Brain microvascular endothelial cell (primary cell): ENCODE measurements around the gene GUSB.
"Not testable (repeated sequence)": the region's sequence is repeated elsewhere in the genome, so short reads cannot be mapped to it uniquely, and the experiment has no call there.

Experiments used
- DNase-seq: peaks from one replicate; pipeline ENCODE4 v3.0.0-alpha.2; 2020
- H3K27ac ChIP-seq: fragments of 250-450 bp; sonication (Bioruptor Pico); 2 replicates; pipeline ENCODE4 v1.5.1; 2020; ENCODE audit warnings: mild to moderate bottlenecking, moderate library complexity
- H3K27me3 ChIP-seq: fragments of 250-450 bp; sonication (Bioruptor Pico); replicated peaks from 2 replicates; pipeline ENCODE4 v1.5.1; 2020; ENCODE audit warnings: mild to moderate bottlenecking
- H3K36me3 ChIP-seq: fragments of 250-450 bp; sonication (Bioruptor Pico); replicated peaks from 2 replicates; pipeline ENCODE4 v1.5.1; 2020; ENCODE audit warnings: mild to moderate bottlenecking
- H3K4me3 ChIP-seq: 2 replicates; pipeline ENCODE4 v1.5.1; 2011; ENCODE audit warnings: low read depth, mild to moderate bottlenecking, control low read depth, low read length, moderate library complexity
- in situ Hi-C: cut with HindIII; loops from 2 replicates; pipeline ENCODE4 v1.10.0; 2017; ENCODE audit warnings: low sequenced_read_pairs, low pct_ligation_motif_present
- TF ChIP-seq, protein P1 (sequence below): IDR thresholded peaks from 2 replicates; pipeline ENCODE4 v1.5.1; 2011; ENCODE audit warnings: low read depth, mild to moderate bottlenecking, moderate library complexity, low read length, control low read depth, inconsistent platforms; ENCODE audit errors: missing control alignments

Gene GUSB

GRCh38 chr7:65967361-65968155 lies 14.5 kb downstream of the GUSB start:
- H3K27me3 ChIP-seq = no peaks in the 10 kb centered on the region
- in situ Hi-C loops = no loop called here
- H3K4me3 ChIP-seq = no peak overlapping the region
- TF ChIP-seq, protein P1, sequence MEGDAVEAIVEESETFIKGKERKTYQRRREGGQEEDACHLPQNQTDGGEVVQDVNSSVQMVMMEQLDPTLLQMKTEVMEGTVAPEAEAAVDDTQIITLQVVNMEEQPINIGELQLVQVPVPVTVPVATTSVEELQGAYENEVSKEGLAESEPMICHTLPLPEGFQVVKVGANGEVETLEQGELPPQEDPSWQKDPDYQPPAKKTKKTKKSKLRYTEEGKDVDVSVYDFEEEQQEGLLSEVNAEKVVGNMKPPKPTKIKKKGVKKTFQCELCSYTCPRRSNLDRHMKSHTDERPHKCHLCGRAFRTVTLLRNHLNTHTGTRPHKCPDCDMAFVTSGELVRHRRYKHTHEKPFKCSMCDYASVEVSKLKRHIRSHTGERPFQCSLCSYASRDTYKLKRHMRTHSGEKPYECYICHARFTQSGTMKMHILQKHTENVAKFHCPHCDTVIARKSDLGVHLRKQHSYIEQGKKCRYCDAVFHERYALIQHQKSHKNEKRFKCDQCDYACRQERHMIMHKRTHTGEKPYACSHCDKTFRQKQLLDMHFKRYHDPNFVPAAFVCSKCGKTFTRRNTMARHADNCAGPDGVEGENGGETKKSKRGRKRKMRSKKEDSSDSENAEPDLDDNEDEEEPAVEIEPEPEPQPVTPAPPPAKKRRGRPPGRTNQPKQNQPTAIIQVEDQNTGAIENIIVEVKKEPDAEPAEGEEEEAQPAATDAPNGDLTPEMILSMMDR = no peak
- no peak overlapping the region for H3K27ac ChIP-seq
- no peak for DNase-seq
- H3K36me3 ChIP-seq = peaks cover 28% of the 10 kb centered on the region

DNA sequence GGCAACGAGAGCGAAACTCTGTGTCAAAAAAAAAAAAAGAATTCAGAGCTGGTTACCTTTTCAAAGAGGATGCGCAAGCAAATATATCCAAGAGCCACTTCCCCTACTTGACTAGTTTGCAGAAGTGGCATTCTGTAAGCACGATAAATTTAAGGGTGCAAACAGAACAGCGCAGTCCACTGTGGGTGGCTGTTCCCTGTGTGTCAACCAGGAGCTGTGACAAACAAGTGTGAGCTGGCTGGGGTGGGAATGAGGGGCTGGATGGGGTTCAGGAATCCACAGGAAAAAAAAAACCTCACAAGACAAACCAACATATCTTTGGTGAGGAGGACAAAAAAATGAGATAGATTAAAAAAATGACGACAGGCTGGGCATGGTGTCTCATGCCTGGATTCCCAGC lies 15.9 kb downstream of the GUSB start:
- H3K27ac ChIP-seq = no peak overlapping the region
- peaks cover 33% of the 10 kb centered on the region for H3K36me3 ChIP-seq
- H3K27me3 ChIP-seq = no peaks in the 10 kb centered on the region
- no peak overlapping the region for H3K4me3 ChIP-seq
- in situ Hi-C loops = no loop called here
- no peak for DNase-seq
- TF ChIP-seq, protein P1 = no peak

DNA sequence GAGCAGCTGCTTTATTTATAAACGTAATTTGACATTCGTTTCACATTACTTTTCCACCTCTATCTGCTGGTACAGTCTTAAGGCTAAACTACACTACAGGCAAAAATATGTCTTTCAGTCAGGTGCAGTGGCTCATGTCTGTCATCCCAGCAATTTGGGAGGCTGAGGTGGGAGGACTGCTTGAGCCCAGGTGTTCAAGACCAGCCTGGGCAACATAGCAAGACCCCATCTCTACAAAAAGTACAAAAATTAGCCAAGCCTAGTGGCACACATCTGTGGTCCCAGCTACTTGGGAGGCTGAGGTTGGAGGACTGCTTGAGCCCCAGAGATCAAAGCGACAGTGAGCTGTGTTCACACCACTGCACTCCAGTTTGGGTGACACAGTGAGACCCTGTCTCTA lies 17.3 kb downstream of the GUSB start:
- H3K27me3 ChIP-seq, H3K27ac ChIP-seq, in situ Hi-C loops, DNase-seq, H3K4me3 ChIP-seq: not testable (repeated sequence)
- peaks cover 38% of the 10 kb centered on the region for H3K36me3 ChIP-seq

- in situ Hi-C loops = no loop called here
- H3K27me3 ChIP-seq = no peaks in the 10 kb centered on the region
- H3K36me3 ChIP-seq = peaks cover 34% of the 10 kb centered on the region
- DNase-seq = no peak
- H3K4me3 ChIP-seq = no peak overlapping the region
- H3K27ac ChIP-seq = no peak overlapping the region
- TF ChIP-seq, protein P1 = no peak
These were observed 20.0 kb downstream of the GUSB start for GRCh38 chr7:65962033-65962432.

DNA sequence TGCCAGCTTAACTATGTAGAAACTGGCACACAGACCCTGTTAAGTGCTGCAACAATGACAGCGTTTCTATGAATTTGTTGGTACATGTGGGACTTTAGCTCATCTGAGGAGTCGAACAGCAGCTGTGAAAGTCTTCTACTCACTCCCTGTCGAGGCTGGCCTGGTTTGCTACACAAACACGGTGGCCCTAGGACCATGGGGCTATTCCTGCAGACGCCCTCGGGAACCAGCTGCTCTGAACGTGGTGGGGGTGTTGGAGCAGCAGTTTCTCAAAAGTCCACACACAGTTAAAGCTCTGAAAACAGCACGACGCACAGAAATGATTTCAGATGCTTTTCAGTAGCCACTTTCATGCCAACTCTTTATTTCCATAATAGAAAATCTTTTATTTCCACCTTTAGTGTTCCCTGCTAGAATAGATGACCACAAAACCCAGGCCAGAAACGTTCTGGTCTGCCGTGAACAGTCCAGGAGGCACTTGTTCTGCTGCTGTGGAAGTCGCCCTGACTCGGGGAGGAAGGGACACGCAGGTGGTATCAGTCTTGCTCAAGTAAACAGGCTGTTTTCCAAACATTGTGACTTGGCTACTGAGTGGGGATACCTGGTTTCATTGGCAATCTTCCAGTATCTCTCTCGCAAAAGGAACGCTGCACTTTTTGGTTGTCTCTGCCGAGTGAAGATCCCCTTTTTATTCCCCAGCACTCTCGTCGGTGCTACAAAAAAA lies 21.5 kb downstream of the GUSB start:
- H3K27ac ChIP-seq = no peak overlapping the region
- no peak for DNase-seq
- H3K27me3 ChIP-seq = no peaks in the 10 kb centered on the region
- TF ChIP-seq, protein P1 = no peak
- H3K4me3 ChIP-seq = no peak overlapping the region
- peaks cover 32% of the 10 kb centered on the region for H3K36me3 ChIP-seq
- in situ Hi-C loops = no loop called here

GRCh38 chr7:65955718-65956117 lies 26.3 kb downstream of the GUSB start:
- TF ChIP-seq, protein P1 = no peak
- in situ Hi-C loops = no loop called here
- peaks cover 22% of the 10 kb centered on the region for H3K36me3 ChIP-seq

More at GRCh38 chr7:65955718-65956117, 26.3 kb downstream of the GUSB start:
- H3K27ac ChIP-seq = no peak overlapping the region
- H3K4me3 ChIP-seq = no peak overlapping the region
- no peak for DNase-seq
- H3K27me3 ChIP-seq = no peaks in the 10 kb centered on the region
